Transverse colon (tissue), 4 donors: ENCODE results near the gene MYO1C.

Experiments used
- EP300 ChIP-seq: sonication (generic); formaldehyde crosslinking; IDR thresholded peaks from one replicate; pipeline ENCODE4 v1.6.1; 2017; ENCODE audit warnings: antibody characterized with exemption, low read depth
- POLR2A ChIP-seq: fragments of 450-650 bp; IDR thresholded peaks from one replicate; pipeline ENCODE4 v1.6.1; 2016; ENCODE audit warnings: antibody characterized with exemption, mild to moderate bottlenecking, moderate library complexity
- POLR2AphosphoS5 ChIP-seq, 3 donors: sonication (generic); formaldehyde crosslinking; IDR thresholded peaks; one replicate each; pipeline ENCODE4 v1.6.1; 2016; ENCODE audit warnings: antibody characterized with exemption in 3 of 3
- TF ChIP-seq, protein P1 (sequence below), 5 experiments: fragments of 200-600 bp in 3 of 5; fragments of 450-650 bp in 2 of 5; sonication (generic) in 3 of 5; IDR thresholded peaks; 1 replicate in 2 of 5; 2 replicates in 3 of 5; pipeline ENCODE4 v1.5.1; 2016 to 2017; ENCODE audit warnings: antibody characterized with exemption in 5 of 5, inconsistent platforms in 3 of 5, mild to moderate bottlenecking in 2 of 5, moderate library complexity in 1 of 5

GRCh38 chr17:1473170-1473569, 19.3 kb downstream of the MYO1C start:
- TF ChIP-seq POLR2AphosphoS5 (IDR thresholded peaks at IDR 0.05) (no peak), EP300 (no peak), POLR2A (no peak)
- TF ChIP-seq, protein P1, sequence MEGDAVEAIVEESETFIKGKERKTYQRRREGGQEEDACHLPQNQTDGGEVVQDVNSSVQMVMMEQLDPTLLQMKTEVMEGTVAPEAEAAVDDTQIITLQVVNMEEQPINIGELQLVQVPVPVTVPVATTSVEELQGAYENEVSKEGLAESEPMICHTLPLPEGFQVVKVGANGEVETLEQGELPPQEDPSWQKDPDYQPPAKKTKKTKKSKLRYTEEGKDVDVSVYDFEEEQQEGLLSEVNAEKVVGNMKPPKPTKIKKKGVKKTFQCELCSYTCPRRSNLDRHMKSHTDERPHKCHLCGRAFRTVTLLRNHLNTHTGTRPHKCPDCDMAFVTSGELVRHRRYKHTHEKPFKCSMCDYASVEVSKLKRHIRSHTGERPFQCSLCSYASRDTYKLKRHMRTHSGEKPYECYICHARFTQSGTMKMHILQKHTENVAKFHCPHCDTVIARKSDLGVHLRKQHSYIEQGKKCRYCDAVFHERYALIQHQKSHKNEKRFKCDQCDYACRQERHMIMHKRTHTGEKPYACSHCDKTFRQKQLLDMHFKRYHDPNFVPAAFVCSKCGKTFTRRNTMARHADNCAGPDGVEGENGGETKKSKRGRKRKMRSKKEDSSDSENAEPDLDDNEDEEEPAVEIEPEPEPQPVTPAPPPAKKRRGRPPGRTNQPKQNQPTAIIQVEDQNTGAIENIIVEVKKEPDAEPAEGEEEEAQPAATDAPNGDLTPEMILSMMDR (IDR thresholded peaks at IDR 0.05), result no peak
